SK-N-SH treated with all-trans-retinoic acid at 6 μM for 48 hours (cell line): ENCODE measurements around the gene DEGS2.

Source experiments
- ATAC-seq: fragments of 200-7000 bp; cut with Tn5 transposase; 3 replicates; pipeline ENCODE4 v1.9.1; 2020; ENCODE audit warnings: mild to moderate bottlenecking, moderate library complexity
- ARNTL ChIP-seq: fragments of 450-650 bp; formaldehyde crosslinking; IDR thresholded peaks from 2 replicates; pipeline ENCODE4 v1.5.0; 2020; ENCODE audit warnings: low read depth, mild to moderate bottlenecking, moderate library complexity, borderline replicate concordance
- BACH2 ChIP-seq: fragments of 250-450 bp; sonication (Bioruptor Pico); IDR thresholded peaks from 2 replicates; pipeline ENCODE4 v1.9.0; 2021; ENCODE audit warnings: mild to moderate bottlenecking, borderline replicate concordance
- CREB5 ChIP-seq: fragments of 250-450 bp; sonication (Bioruptor Pico); IDR thresholded peaks from 2 replicates; pipeline ENCODE4 v1.5.1; 2020; ENCODE audit warnings: low read depth, mild to moderate bottlenecking, moderate library complexity
- CSDC2 ChIP-seq: fragments of 250-450 bp; sonication (Bioruptor Pico); IDR thresholded peaks from 2 replicates; pipeline ENCODE4 v1.5.0; 2020; ENCODE audit warnings: mild to moderate bottlenecking, moderate library complexity
- ESRRG ChIP-seq: fragments of 250-450 bp; sonication (Bioruptor Pico); IDR thresholded peaks from 2 replicates; pipeline ENCODE4 v1.6.1; 2021; ENCODE audit warnings: mild to moderate bottlenecking
- GLIS3 ChIP-seq: fragments of 250-450 bp; sonication (Bioruptor Pico); IDR thresholded peaks from 2 replicates; pipeline ENCODE4 v1.5.0; 2020; ENCODE audit warnings: mild to moderate bottlenecking, moderate library complexity
- ISL1 ChIP-seq: fragments of 250-450 bp; sonication (Bioruptor Pico); IDR thresholded peaks from 2 replicates; pipeline ENCODE4 v2.1.2; 2022; ENCODE audit warnings: mild to moderate bottlenecking, moderate library complexity
- OSR1 ChIP-seq: fragments of 250-450 bp; sonication (Bioruptor Pico); IDR thresholded peaks from 2 replicates; pipeline ENCODE4 v1.8.0; 2022; ENCODE audit warnings: moderate library complexity, mild to moderate bottlenecking, inconsistent platforms
- PPARA ChIP-seq: fragments of 250-450 bp; sonication (Bioruptor Pico); IDR thresholded peaks from 2 replicates; pipeline ENCODE4 v1.5.0; 2020; ENCODE audit warnings: mild to moderate bottlenecking, borderline replicate concordance
- RARB ChIP-seq: fragments of 250-450 bp; sonication (Bioruptor Pico); IDR thresholded peaks from 2 replicates; pipeline ENCODE4 v1.8.0; 2021; ENCODE audit warnings: mild to moderate bottlenecking, moderate library complexity
- SNAI2 ChIP-seq: fragments of 250-450 bp; sonication (Bioruptor Pico); IDR thresholded peaks from 2 replicates; pipeline ENCODE4 v1.5.0; 2020; ENCODE audit warnings: mild to moderate bottlenecking, moderate library complexity
- TCF4 ChIP-seq: fragments of 250-450 bp; sonication (Bioruptor Pico); IDR thresholded peaks from 2 replicates; pipeline ENCODE4 v1.8.0; 2021; ENCODE audit warnings: mild to moderate bottlenecking, moderate library complexity, borderline replicate concordance
- TOX ChIP-seq: fragments of 250-450 bp; sonication (Bioruptor Pico); IDR thresholded peaks from 2 replicates; pipeline ENCODE4 v1.8.0; 2021; ENCODE audit warnings: mild to moderate bottlenecking, moderate library complexity, borderline replicate concordance
- TSHZ2 ChIP-seq: fragments of 250-450 bp; sonication (Bioruptor Pico); IDR thresholded peaks from 2 replicates; pipeline ENCODE4 v1.5.0; 2020; ENCODE audit warnings: mild to moderate bottlenecking, moderate library complexity
- ZFP3 ChIP-seq: fragments of 250-450 bp; sonication (Bioruptor Pico); IDR thresholded peaks from 2 replicates; pipeline ENCODE4 v1.5.0; 2020; ENCODE audit warnings: mild to moderate bottlenecking, moderate library complexity
- ZFP30 ChIP-seq: fragments of 450-650 bp; formaldehyde crosslinking; IDR thresholded peaks from 2 replicates; pipeline ENCODE4 v1.5.0; 2022; ENCODE audit warnings: mild to moderate bottlenecking, moderate library complexity
- ZNF565 ChIP-seq: fragments of 450-650 bp; formaldehyde crosslinking; conservative IDR thresholded peaks from 2 replicates; pipeline ENCODE4 v1.5.0; 2020; ENCODE audit warnings: low read depth, mild to moderate bottlenecking, moderate library complexity
- ZNF70 ChIP-seq: fragments of 450-650 bp; formaldehyde crosslinking; IDR thresholded peaks from 2 replicates; pipeline ENCODE4 v1.5.0; 2020; ENCODE audit warnings: mild to moderate bottlenecking, moderate library complexity
- ZNF8 ChIP-seq: fragments of 450-650 bp; formaldehyde crosslinking; IDR thresholded peaks from 2 replicates; pipeline ENCODE4 v1.5.0; 2020; ENCODE audit warnings: mild to moderate bottlenecking, moderate library complexity
- TF ChIP-seq, protein P1 (sequence below): fragments of 250-450 bp; sonication (Bioruptor Pico); IDR thresholded peaks from 2 replicates; pipeline ENCODE4 v1.8.0; 2020; ENCODE audit warnings: mild to moderate bottlenecking, moderate library complexity, borderline replicate concordance
- TF ChIP-seq, protein P2 (sequence below): fragments of 250-450 bp; sonication (Bioruptor Pico); IDR thresholded peaks from 2 replicates; pipeline ENCODE4 v1.8.0; 2021; ENCODE audit warnings: low read depth, mild to moderate bottlenecking, moderate library complexity, borderline replicate concordance

DEGS2 gene

GRCh38 chr14:100119251-100119650 is 40.2 kb downstream of the DEGS2 start:
- ATAC-seq, result no peak
- TF ChIP-seq CSDC2 (CRISPR knock-in tag) (no peak), TSHZ2 (CRISPR knock-in tag) (no peak), CREB5 (CRISPR knock-in tag) (no peak), RARB (CRISPR knock-in tag) (no peak), ESRRG (no peak), GLIS3 (no peak), ZFP3 (no peak), ZFP30 (no peak), SNAI2 (no peak), ZNF8 (CRISPR knock-in tag) (no peak), OSR1 (CRISPR knock-in tag) (no peak), BACH2 (CRISPR knock-in tag) (no peak)
- TF ChIP-seq, protein P1, sequence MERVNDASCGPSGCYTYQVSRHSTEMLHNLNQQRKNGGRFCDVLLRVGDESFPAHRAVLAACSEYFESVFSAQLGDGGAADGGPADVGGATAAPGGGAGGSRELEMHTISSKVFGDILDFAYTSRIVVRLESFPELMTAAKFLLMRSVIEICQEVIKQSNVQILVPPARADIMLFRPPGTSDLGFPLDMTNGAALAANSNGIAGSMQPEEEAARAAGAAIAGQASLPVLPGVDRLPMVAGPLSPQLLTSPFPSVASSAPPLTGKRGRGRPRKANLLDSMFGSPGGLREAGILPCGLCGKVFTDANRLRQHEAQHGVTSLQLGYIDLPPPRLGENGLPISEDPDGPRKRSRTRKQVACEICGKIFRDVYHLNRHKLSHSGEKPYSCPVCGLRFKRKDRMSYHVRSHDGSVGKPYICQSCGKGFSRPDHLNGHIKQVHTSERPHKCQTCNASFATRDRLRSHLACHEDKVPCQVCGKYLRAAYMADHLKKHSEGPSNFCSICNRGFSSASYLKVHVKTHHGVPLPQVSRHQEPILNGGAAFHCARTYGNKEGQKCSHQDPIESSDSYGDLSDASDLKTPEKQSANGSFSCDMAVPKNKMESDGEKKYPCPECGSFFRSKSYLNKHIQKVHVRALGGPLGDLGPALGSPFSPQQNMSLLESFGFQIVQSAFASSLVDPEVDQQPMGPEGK (CRISPR knock-in tag), result no peak
- TF ChIP-seq, protein P2, sequence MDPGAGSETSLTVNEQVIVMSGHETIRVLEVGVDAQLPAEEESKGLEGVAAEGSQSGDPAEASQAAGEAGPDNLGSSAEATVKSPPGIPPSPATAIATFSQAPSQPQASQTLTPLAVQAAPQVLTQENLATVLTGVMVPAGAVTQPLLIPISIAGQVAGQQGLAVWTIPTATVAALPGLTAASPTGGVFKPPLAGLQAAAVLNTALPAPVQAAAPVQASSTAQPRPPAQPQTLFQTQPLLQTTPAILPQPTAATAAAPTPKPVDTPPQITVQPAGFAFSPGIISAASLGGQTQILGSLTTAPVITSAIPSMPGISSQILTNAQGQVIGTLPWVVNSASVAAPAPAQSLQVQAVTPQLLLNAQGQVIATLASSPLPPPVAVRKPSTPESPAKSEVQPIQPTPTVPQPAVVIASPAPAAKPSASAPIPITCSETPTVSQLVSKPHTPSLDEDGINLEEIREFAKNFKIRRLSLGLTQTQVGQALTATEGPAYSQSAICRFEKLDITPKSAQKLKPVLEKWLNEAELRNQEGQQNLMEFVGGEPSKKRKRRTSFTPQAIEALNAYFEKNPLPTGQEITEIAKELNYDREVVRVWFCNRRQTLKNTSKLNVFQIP (CRISPR knock-in tag), result no peak

GRCh38 chr14:100118396-100119011 is 40.9 kb downstream of the DEGS2 start:
- ATAC-seq, result no peak
- no peak for TF ChIP-seq CREB5 (CRISPR knock-in tag)

GRCh38 chr14:100117633-100118395 is 41.6 kb downstream of the DEGS2 start:
- TF ChIP-seq ESRRG (no peak), ZNF565 (CRISPR knock-in tag) (no peak), ZNF70 (CRISPR knock-in tag) (no peak)
- no peak for ATAC-seq

DNA sequence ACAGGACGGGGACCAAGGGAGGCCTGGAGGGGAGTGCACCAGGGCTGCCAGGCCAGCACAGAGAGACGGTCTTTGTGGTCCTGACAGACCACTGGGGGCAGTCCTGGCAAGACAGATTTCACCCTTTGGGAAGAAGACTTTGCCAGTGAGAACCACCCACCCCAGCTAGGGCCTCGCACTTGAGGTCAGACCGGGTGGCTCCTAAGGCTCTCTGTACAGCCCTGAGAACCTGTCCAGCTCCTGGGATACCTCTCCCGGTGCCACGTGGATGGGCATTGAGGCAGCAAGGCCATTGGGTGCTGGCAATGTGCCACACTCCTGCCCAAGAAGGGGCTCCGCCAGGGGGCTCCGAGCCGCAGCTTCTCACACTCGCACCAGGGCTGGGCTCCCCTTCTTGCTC is 42.4 kb downstream of the DEGS2 start:
- no peak for ATAC-seq
- TF ChIP-seq TCF4 (CRISPR knock-in tag) (no peak), ZNF8 (CRISPR knock-in tag) (no peak), CREB5 (CRISPR knock-in tag) (no peak), ISL1 (CRISPR knock-in tag) (no peak), TOX (no peak), ARNTL (CRISPR knock-in tag) (no peak), PPARA (no peak), ESRRG (no peak)
- TF ChIP-seq, protein P1 (CRISPR knock-in tag), result no peak
- TF ChIP-seq, protein P2 (CRISPR knock-in tag), result no peak
